HepG2 (cell line): ENCODE results near the gene SOWAHA. TPM values are rescaled to one million over a fixed set of nuclear protein-coding genes. Genes with fewer than 3 reads are reported as not detected.

Experiments used
- ATAC-seq: fragments of 200-7000 bp; cut with Tn5 transposase; 3 replicates; pipeline ENCODE4 v1.9.1; 2020; ENCODE audit warnings: mild to moderate bottlenecking, moderate library complexity
- BruUV-seq: library from RNA; stranded (reverse); fragments of 400-500 nt; replicated peaks from 2 replicates; lab custom pipeline; 2021; lab: Mats Ljungman, UMichigan
- CTCF ChIA-PET: fragments of 300-600 bp; formaldehyde crosslinking; extraction: SDS; loops from one replicate; lab custom pipeline; 2021; ENCODE audit warnings: low total read pairs, inconsistent platforms, low intra/inter-chr PET ratio; lab: Yijun Ruan, JAX
- POLR2A ChIA-PET: fragments of 350-600 bp; sonication (Branson Sonifier 250); formaldehyde crosslinking; loops from one replicate; lab custom pipeline; 2020; ENCODE audit warnings: antibody characterized with exemption, inconsistent platforms; lab: Yijun Ruan, JAX
- DNase-seq: peaks from one replicate; pipeline ENCODE4 v3.0.0-alpha.2; 2015; ENCODE audit warnings: low spot score
- FAIRE-seq: peaks from 3 replicates; lab custom pipeline; 2011; peaks lifted over from hg19 to GRCh38; lab: Jason Lieb, UNC
- H2AFZ ChIP-seq: one replicate; pipeline ENCODE4 v1.6.1; 2011; ENCODE audit warnings: low read length, inconsistent platforms
- H3K27ac ChIP-seq: fragments of 300-600 bp; 3 replicates; pipeline ENCODE4 v1.8.0; 2011; ENCODE audit warnings: mixed run types, mild to moderate bottlenecking, mixed read lengths, low read length, inconsistent platforms; ENCODE audit not compliant: insufficient read depth; ENCODE audit errors: extremely low read length
- H3K27me3 ChIP-seq, 2 experiments: fragments of 200-600 bp in 1 of 2; 2 replicates in 1 of 2; 3 replicates in 1 of 2; pipeline versions ENCODE4 v1.6.0 to v1.8.0; 2011; ENCODE audit warnings: low read length in 2 of 2, mild to moderate bottlenecking in 2 of 2, moderate library complexity in 2 of 2, inconsistent platforms in 1 of 2; ENCODE audit not compliant: insufficient read depth in 2 of 2, control insufficient read depth in 1 of 2
- H3K36me3 ChIP-seq, 2 experiments: fragments of 200-600 bp in 1 of 2; replicated peaks in 1 of 2; 2 replicates in 1 of 2; 3 replicates in 1 of 2; pipeline versions ENCODE4 v1.5.1 to v1.8.0; 2011; ENCODE audit warnings: low read length in 2 of 2, inconsistent platforms in 1 of 2; ENCODE audit not compliant: insufficient read depth in 2 of 2, control insufficient read depth in 1 of 2
- H3K4me1 ChIP-seq: 2 replicates; pipeline ENCODE4 v1.5.1; 2012; ENCODE audit warnings: low read length, inconsistent platforms; ENCODE audit not compliant: insufficient read depth
- H3K4me2 ChIP-seq: 2 replicates; pipeline ENCODE4 v1.6.0; 2011; ENCODE audit warnings: low read depth, low read length, inconsistent platforms
- H3K4me3 ChIP-seq, 3 experiments: fragments of 200-600 bp in 1 of 3; sonication (generic), shearing (Covaris generic) in 1 of 3; replicated peaks in 1 of 3; 2 replicates each; pipeline ENCODE4 v1.5.1; 2011 to 2016; ENCODE audit warnings: low read length in 3 of 3, inconsistent platforms in 2 of 3, low read depth in 2 of 3, mild to moderate bottlenecking in 2 of 3, control low read depth in 1 of 3, mixed read lengths in 1 of 3; ENCODE audit not compliant: insufficient read depth in 1 of 3
- H3K79me2 ChIP-seq: one replicate; pipeline ENCODE4 v1.6.1; 2011; ENCODE audit warnings: low read length, inconsistent platforms; ENCODE audit not compliant: insufficient read depth
- H3K9ac ChIP-seq: 2 replicates; pipeline ENCODE4 v1.6.0; 2011; ENCODE audit warnings: mild to moderate bottlenecking, low read depth, low read length, inconsistent platforms; ENCODE audit not compliant: insufficient read depth
- H3K9me3 ChIP-seq: 2 replicates; pipeline ENCODE4 v1.5.1; 2012; ENCODE audit warnings: mild to moderate bottlenecking, low read length
- H4K20me1 ChIP-seq: 2 replicates; pipeline ENCODE4 v1.6.0; 2011; ENCODE audit warnings: inconsistent platforms, mild to moderate bottlenecking, low read length, moderate library complexity; ENCODE audit not compliant: insufficient read depth
- CBX1 ChIP-seq: IDR thresholded peaks from one replicate; pipeline ENCODE4 v1.6.1; 2016; ENCODE audit warnings: antibody characterized with exemption, low read depth
- FOXJ3 ChIP-seq: sonication (generic); formaldehyde crosslinking; IDR thresholded peaks from 2 replicates; pipeline ENCODE4 v1.4.0; 2020; ENCODE audit warnings: missing genetic modification reagents, mild to moderate bottlenecking, borderline replicate concordance
- HCFC1 ChIP-seq: fragments of 150-350 bp; IDR thresholded peaks from 2 replicates; pipeline ENCODE4 v1.6.1; 2014; ENCODE audit warnings: low read depth, low read length
- HOXA5 ChIP-seq: sonication (generic); formaldehyde crosslinking; IDR thresholded peaks from 2 replicates; pipeline ENCODE4 v1.4.0; 2020; ENCODE audit warnings: missing genetic modification reagents
- MEF2D ChIP-seq: sonication (generic); formaldehyde crosslinking; IDR thresholded peaks from 2 replicates; pipeline ENCODE4 v1.5.1; 2020; ENCODE audit warnings: mild to moderate bottlenecking, missing genetic modification reagents
- NCOA5 ChIP-seq: sonication (generic); formaldehyde crosslinking; IDR thresholded peaks from 2 replicates; pipeline ENCODE4 v1.4.0; 2020; ENCODE audit warnings: missing genetic modification reagents
- PRMT3 ChIP-seq: sonication (generic); formaldehyde crosslinking; IDR thresholded peaks from 2 replicates; pipeline ENCODE4 v1.8.1; 2022; ENCODE audit warnings: low read depth, mild to moderate bottlenecking, moderate library complexity, missing genetic modification reagents, borderline replicate concordance
- RFX3 ChIP-seq: IDR thresholded peaks from 2 replicates; pipeline ENCODE4 v1.6.1; 2016; ENCODE audit warnings: missing biosample characterization, missing genetic modification reagents
- SIN3A ChIP-seq: IDR thresholded peaks from 2 replicates; pipeline ENCODE4 v1.6.1; 2011; ENCODE audit warnings: low read depth, mild to moderate bottlenecking, control low read depth, low read length, borderline replicate concordance
- SIX1 ChIP-seq: sonication (generic); formaldehyde crosslinking; IDR thresholded peaks from 2 replicates; pipeline ENCODE4 v1.4.0; 2020; ENCODE audit warnings: missing genetic modification reagents, borderline replicate concordance
- SMARCE1 ChIP-seq: fragments of 450-650 bp; IDR thresholded peaks from 2 replicates; pipeline ENCODE4 v1.6.1; 2017; ENCODE audit warnings: borderline replicate concordance
- SOX6 ChIP-seq, 2 experiments: fragments of 450-650 bp in 1 of 2; sonication (generic) in 1 of 2; formaldehyde crosslinking in 1 of 2; IDR thresholded peaks; 2 replicates each; pipeline versions ENCODE4 v1.4.0 to v1.6.1; 2017 to 2020; ENCODE audit warnings: antibody characterized with exemption in 1 of 2, mild to moderate bottlenecking in 1 of 2, missing genetic modification reagents in 1 of 2
- TERF1 ChIP-seq: sonication (generic); formaldehyde crosslinking; IDR thresholded peaks from 2 replicates; pipeline ENCODE4 v1.8.0; 2022; ENCODE audit warnings: mild to moderate bottlenecking, missing genetic modification reagents, moderate library complexity
- ZBTB7B ChIP-seq: sonication (generic); formaldehyde crosslinking; IDR thresholded peaks from 2 replicates; pipeline ENCODE4 v1.4.0; 2020; ENCODE audit warnings: missing genetic modification reagents
- ZNF687 ChIP-seq: sonication (generic); formaldehyde crosslinking; IDR thresholded peaks from 2 replicates; pipeline ENCODE4 v1.5.1; 2020; ENCODE audit warnings: mild to moderate bottlenecking, missing genetic modification reagents, moderate library complexity
- ZNF709 ChIP-seq: sonication (generic); formaldehyde crosslinking; IDR thresholded peaks from 2 replicates; pipeline ENCODE4 v1.5.0; 2020; ENCODE audit warnings: mild to moderate bottlenecking, missing genetic modification reagents
- ZSCAN30 ChIP-seq: sonication (generic); formaldehyde crosslinking; IDR thresholded peaks from 2 replicates; pipeline ENCODE4 v1.5.0; 2020; ENCODE audit warnings: mild to moderate bottlenecking, missing genetic modification reagents
- ZZZ3 ChIP-seq: sonication (generic); formaldehyde crosslinking; IDR thresholded peaks from 2 replicates; pipeline ENCODE4 v1.4.0; 2020; ENCODE audit warnings: missing genetic modification reagents, mild to moderate bottlenecking, borderline replicate concordance
- WGBS: methylation state at CpG from one replicate; pipeline ENCODE4 v1.1.6; 2017; ENCODE audit warnings: low lambda C conversion rate; 5-methylcytosine and 5-hydroxymethylcytosine counted together
- in situ Hi-C: cut with HindIII; loops from 2 replicates; pipeline ENCODE4 v1.10.0; 2017; ENCODE audit warnings: low pct_unique_long_range_greater_than_20kb; ENCODE audit not compliant: extremely low pct_ligation_motif_present
- intact Hi-C: fragments of 100-400 bp; cut with micrococcal nuclease; formaldehyde crosslinking; loops from one replicate; pipeline ENCODE4 v1.10.0; 2022; ENCODE audit not compliant: unreplicated experiment
- polyA plus RNA-seq, 8 experiments: library from polyadenylated mRNA; depleted of rRNA in 3 of 8; stranded (reverse) in 7 of 8; unstranded in 1 of 8; fragments of >200 nt; fragmentation: Illumina TruSeq in 4 of 8; extraction: Trizol in 4 of 8; gene quantifications; 2 replicates each; pipeline versions ENCODE4 v1.2.1 to v1.2.3, GENCODE V29; 2011 to 2016; ENCODE audit warnings: low read depth in 4 of 8, missing spikeins in 1 of 8, mixed read lengths in 1 of 8; ENCODE audit not compliant: insufficient read depth in 1 of 8
- total RNA-seq, 5 experiments: library from RNA; depleted of rRNA; stranded (reverse); fragments of >200 nt; fragmentation: Illumina TruSeq; extraction: Trizol; gene quantifications; 2 replicates each; pipeline ENCODE4 v1.2.3, GENCODE V29; 2016; ENCODE audit warnings: low read depth in 1 of 5

Gene SOWAHA
- total and polyA plus RNA-seq, 2 of the 13 experiments (the other 11 are each of a cell fraction or from before 2014, with no cell fraction given), result 0.95 to 1.9 TPM

DNA sequence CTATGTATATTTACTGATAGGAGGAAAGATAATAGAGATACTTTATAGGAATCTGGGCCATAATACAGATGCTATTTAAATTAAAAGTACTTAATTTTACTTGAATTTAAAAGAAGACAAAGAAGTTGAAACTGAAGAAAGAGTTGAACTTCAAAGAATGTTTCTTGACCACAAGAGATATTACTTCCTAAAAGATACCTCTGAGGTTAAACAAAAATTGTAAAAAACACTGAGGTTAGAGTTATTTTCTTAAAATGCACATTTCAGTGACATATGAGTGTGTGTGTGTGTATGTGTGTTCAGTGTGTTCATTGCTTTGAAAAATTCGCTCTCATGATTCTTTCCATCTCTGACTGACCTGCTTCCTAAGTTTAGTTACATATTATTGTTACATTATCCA lies 32.5 kb upstream of the SOWAHA start:
- Histone ChIP-seq H3K9me3 (no peaks in the 10 kb centered on the region), H3K4me1 (peaks cover 16% of the 10 kb centered on the region), H3K27ac (no peak overlapping the region), H2AFZ (no peak overlapping the region), H3K79me2 (peaks cover 9% of the 10 kb centered on the region), H3K4me2 (no peak overlapping the region), H3K9ac (no peak overlapping the region), H4K20me1 (no peaks in the 10 kb centered on the region), H3K36me3 (no peaks in the 10 kb centered on the region), H3K27me3 (no peaks in the 10 kb centered on the region), H3K4me3 (no peak overlapping the region)
- intact Hi-C loops (no loop called here), in situ Hi-C loops (no loop called here)
- BruUV-seq, result no TSS peak
- ChIA-PET CTCF (no interaction called here), POLR2A (no interaction called here)
- no peak for DNase-seq
- FAIRE-seq, result no peak
- WGBS, result 100% methylated on average over 1 of the region's 1 CpG
- ATAC-seq, result no peak
- no peak for TF ChIP-seq ZSCAN30 (CRISPR knock-in tag)
- no peak for TF ChIP-seq SMARCE1
- TF ChIP-seq SIN3A, result no peak
- TF ChIP-seq TERF1, result no peak
- TF ChIP-seq ZZZ3, result no peak
- no peak for TF ChIP-seq MEF2D (CRISPR knock-in tag)
- TF ChIP-seq PRMT3 (CRISPR knock-in tag), result no peak
- TF ChIP-seq RFX3, result no peak
- no peak for TF ChIP-seq ZNF687
- no peak for TF ChIP-seq CBX1
- no peak for TF ChIP-seq FOXJ3 (CRISPR knock-in tag)
- TF ChIP-seq ZBTB7B (CRISPR knock-in tag), result no peak
- no peak for TF ChIP-seq HOXA5 (CRISPR knock-in tag)
- no peak for TF ChIP-seq ZNF709
- TF ChIP-seq SIX1 (CRISPR knock-in tag), result no peak
- TF ChIP-seq NCOA5 (CRISPR knock-in tag), result no peak
- no peak for TF ChIP-seq HCFC1
- TF ChIP-seq SOX6 (IDR thresholded peaks at IDR 0.05), result no peak
- TF ChIP-seq SOX6 (CRISPR knock-in tag; IDR thresholded peaks at IDR 0.05), result no peak
